Panc1 (cell line): ENCODE data around the gene NUMB. TPM values are rescaled to one million over a fixed set of nuclear protein-coding genes. Genes with fewer than 3 reads are reported as not detected.

Source experiments
- ATAC-seq: fragments of 200-7000 bp; cut with Tn5 transposase; 2 replicates; pipeline ENCODE4 v1.9.1; 2020; ENCODE audit warnings: mild to moderate bottlenecking, moderate library complexity
- BruUV-seq: library from RNA; stranded (reverse); fragments of 400-500 nt; replicated peaks from 2 replicates; lab custom pipeline; 2021; lab: Mats Ljungman, UMichigan
- CTCF ChIA-PET: fragments of 300-600 bp; sonication (Branson Sonifier 250); formaldehyde crosslinking; loops from one replicate; lab custom pipeline; 2022; ENCODE audit warnings: antibody characterized with exemption; lab: Charles Lee
- POLR2A ChIA-PET: fragments of 300-600 bp; sonication (Branson Sonifier 250); formaldehyde crosslinking; loops from one replicate; lab custom pipeline; 2022; ENCODE audit warnings: antibody characterized with exemption; lab: Charles Lee
- DNase-seq: peaks from one replicate; pipeline ENCODE4 v3.0.0-alpha.2; 2010; ENCODE audit warnings: low read depth, low spot score
- H3K27ac ChIP-seq: 2 replicates; pipeline ENCODE4 v1.5.1; 2011; ENCODE audit warnings: mild to moderate bottlenecking, low read length, inconsistent platforms
- H3K27me3 ChIP-seq: fragments of 200-500 bp; sonication (Bioruptor generic); 2 replicates; pipeline ENCODE4 v1.6.0; 2014; ENCODE audit warnings: low read length, inconsistent platforms; ENCODE audit not compliant: control insufficient read depth, insufficient read depth
- H3K36me3 ChIP-seq: fragments of 200-500 bp; sonication (Bioruptor generic); 2 replicates; pipeline ENCODE4 v1.5.1; 2014; ENCODE audit warnings: inconsistent platforms, mild to moderate bottlenecking, low read length, moderate library complexity; ENCODE audit not compliant: control insufficient read depth, insufficient read depth
- H3K4me1 ChIP-seq: 2 replicates; pipeline ENCODE4 v1.5.1; 2011; ENCODE audit warnings: inconsistent platforms, mild to moderate bottlenecking, low read length, moderate library complexity; ENCODE audit not compliant: control insufficient read depth, insufficient read depth
- H3K4me3 ChIP-seq, 2 experiments: 2 replicates each; pipeline ENCODE4 v1.5.1; 2011 to 2012; ENCODE audit warnings: low read depth in 2 of 2, low read length in 2 of 2, mild to moderate bottlenecking in 2 of 2, inconsistent platforms in 1 of 2, moderate library complexity in 1 of 2
- H3K9me3 ChIP-seq: fragments of 200-500 bp; sonication (Bioruptor generic); 2 replicates; pipeline ENCODE4 v1.5.1; 2014; ENCODE audit warnings: low read depth, mild to moderate bottlenecking, inconsistent platforms, low read length, moderate library complexity; ENCODE audit not compliant: control insufficient read depth, insufficient read depth
- POLR2AphosphoS5 ChIP-seq: IDR thresholded peaks from 2 replicates; pipeline ENCODE4 v1.6.1; 2012; ENCODE audit warnings: mild to moderate bottlenecking, low read depth, low read length, moderate library complexity
- SIN3A ChIP-seq: IDR thresholded peaks from 2 replicates; pipeline ENCODE4 v1.6.1; 2012; ENCODE audit warnings: low read depth, mild to moderate bottlenecking, low read length, moderate library complexity, borderline replicate concordance; ENCODE audit not compliant: insufficient read depth
- TCF7L2 ChIP-seq: IDR thresholded peaks from 2 replicates; pipeline ENCODE4 v1.6.1; 2011; ENCODE audit warnings: mild to moderate bottlenecking, low read depth, low read length, inconsistent platforms
- in situ Hi-C: cut with HindIII; loops from 2 replicates; pipeline ENCODE4 v1.10.0; 2016; ENCODE audit warnings: low sequenced_read_pairs, low pct_unique_long_range_greater_than_20kb
- intact Hi-C: fragments of 100-400 bp; cut with micrococcal nuclease; formaldehyde crosslinking; loops from one replicate; pipeline ENCODE4 v1.10.0; 2022; ENCODE audit not compliant: unreplicated experiment
- total RNA-seq: library from RNA; stranded (reverse); gene quantifications from one replicate; pipeline ENCODE4 v1.2.1, GENCODE V29; 2021; ENCODE audit not compliant: unreplicated experiment
- TF ChIP-seq, protein P1 (sequence below): fragments of 450-650 bp; IDR thresholded peaks from 2 replicates; pipeline ENCODE4 v1.5.1; 2017; ENCODE audit warnings: mild to moderate bottlenecking
- TF ChIP-seq, protein P2 (sequence below), 2 experiments: IDR thresholded peaks; 2 replicates each; pipeline ENCODE4 v1.6.1; 2011 to 2012; ENCODE audit warnings: low read depth in 2 of 2, control low read depth in 1 of 2, low read length in 1 of 2, mild to moderate bottlenecking in 1 of 2, moderate library complexity in 1 of 2; ENCODE audit not compliant: insufficient read depth in 1 of 2

Gene NUMB
- total RNA-seq, 1 experiment from 2014 or later = 51.5 TPM

DNA sequence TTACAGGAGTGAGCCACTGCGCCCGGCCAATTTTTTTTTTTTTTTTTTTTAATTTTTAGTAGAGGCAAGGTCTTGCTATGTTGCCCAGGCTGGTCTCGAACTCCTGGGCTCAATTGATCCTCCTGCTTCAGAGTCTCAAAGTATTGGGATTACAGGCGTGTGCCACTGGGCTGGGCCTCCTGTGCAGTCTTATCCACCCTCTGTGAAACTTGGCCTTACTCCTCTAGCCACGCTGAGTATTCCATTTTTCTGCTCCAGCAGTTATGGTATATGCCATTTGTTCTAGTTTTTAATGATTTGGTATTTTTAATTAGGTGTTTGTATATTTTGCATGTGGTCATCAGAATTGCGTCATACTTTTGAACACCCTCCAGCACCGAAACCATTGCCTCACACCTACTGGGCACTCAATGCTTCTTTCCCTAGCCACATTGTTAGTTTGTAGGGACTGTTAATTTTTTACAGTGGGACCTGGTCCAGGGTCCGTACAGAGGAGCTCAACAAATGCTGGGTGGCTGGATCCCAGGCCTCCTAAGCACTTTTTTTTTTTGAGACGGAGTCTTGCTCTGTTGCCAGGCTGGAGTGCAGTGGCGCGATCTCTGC is 43.8 kb upstream of the NUMB start:
- Histone ChIP-seq H3K9me3 (no peaks in the 10 kb centered on the region), H3K4me1 (no peaks in the 10 kb centered on the region), H3K36me3 (no peaks in the 10 kb centered on the region), H3K27me3 (no peaks in the 10 kb centered on the region), H3K27ac (no peak overlapping the region), H3K4me3 (no peak overlapping the region)
- intact Hi-C loops (no loop called here), in situ Hi-C loops (no loop called here)
- no peak for DNase-seq
- BruUV-seq = no TSS peak
- no peak for ATAC-seq
- TF ChIP-seq SIN3A (no peak), TCF7L2 (no peak), POLR2AphosphoS5 (no peak)
- TF ChIP-seq, protein P1, sequence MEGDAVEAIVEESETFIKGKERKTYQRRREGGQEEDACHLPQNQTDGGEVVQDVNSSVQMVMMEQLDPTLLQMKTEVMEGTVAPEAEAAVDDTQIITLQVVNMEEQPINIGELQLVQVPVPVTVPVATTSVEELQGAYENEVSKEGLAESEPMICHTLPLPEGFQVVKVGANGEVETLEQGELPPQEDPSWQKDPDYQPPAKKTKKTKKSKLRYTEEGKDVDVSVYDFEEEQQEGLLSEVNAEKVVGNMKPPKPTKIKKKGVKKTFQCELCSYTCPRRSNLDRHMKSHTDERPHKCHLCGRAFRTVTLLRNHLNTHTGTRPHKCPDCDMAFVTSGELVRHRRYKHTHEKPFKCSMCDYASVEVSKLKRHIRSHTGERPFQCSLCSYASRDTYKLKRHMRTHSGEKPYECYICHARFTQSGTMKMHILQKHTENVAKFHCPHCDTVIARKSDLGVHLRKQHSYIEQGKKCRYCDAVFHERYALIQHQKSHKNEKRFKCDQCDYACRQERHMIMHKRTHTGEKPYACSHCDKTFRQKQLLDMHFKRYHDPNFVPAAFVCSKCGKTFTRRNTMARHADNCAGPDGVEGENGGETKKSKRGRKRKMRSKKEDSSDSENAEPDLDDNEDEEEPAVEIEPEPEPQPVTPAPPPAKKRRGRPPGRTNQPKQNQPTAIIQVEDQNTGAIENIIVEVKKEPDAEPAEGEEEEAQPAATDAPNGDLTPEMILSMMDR = no peak
- TF ChIP-seq, protein P2, sequence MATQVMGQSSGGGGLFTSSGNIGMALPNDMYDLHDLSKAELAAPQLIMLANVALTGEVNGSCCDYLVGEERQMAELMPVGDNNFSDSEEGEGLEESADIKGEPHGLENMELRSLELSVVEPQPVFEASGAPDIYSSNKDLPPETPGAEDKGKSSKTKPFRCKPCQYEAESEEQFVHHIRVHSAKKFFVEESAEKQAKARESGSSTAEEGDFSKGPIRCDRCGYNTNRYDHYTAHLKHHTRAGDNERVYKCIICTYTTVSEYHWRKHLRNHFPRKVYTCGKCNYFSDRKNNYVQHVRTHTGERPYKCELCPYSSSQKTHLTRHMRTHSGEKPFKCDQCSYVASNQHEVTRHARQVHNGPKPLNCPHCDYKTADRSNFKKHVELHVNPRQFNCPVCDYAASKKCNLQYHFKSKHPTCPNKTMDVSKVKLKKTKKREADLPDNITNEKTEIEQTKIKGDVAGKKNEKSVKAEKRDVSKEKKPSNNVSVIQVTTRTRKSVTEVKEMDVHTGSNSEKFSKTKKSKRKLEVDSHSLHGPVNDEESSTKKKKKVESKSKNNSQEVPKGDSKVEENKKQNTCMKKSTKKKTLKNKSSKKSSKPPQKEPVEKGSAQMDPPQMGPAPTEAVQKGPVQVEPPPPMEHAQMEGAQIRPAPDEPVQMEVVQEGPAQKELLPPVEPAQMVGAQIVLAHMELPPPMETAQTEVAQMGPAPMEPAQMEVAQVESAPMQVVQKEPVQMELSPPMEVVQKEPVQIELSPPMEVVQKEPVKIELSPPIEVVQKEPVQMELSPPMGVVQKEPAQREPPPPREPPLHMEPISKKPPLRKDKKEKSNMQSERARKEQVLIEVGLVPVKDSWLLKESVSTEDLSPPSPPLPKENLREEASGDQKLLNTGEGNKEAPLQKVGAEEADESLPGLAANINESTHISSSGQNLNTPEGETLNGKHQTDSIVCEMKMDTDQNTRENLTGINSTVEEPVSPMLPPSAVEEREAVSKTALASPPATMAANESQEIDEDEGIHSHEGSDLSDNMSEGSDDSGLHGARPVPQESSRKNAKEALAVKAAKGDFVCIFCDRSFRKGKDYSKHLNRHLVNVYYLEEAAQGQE (IDR thresholded peaks at IDR 0.05; ENCODE audit: insufficient read depth in 1 of 2, low read depth in 2 of 2, low read length in 1 of 2) = no peak
- ChIA-PET POLR2A (no interaction called here), CTCF (no interaction called here)

DNA sequence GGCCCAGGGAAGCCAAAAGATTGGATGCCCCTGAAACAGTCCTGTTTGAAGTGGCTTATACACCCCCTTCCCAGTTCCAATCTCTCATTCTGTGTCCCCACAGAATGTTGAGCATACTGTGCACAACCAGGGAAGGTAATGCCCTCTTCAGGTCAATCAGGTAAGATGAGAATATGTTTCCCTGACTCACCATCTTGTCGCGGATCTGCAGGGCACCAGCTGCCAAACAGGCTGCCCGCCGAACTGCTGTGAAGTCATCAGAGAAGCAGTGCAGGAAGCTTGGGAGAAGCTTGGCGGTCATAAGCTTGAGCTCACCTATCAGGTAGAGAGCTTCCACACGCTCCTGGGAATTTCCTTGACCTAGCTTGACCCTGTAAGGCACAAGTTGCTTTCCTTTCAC is 42.0 kb upstream of the NUMB start:
- Histone ChIP-seq H3K36me3 (no peaks in the 10 kb centered on the region), H3K4me3 (no peak overlapping the region), H3K4me1 (no peaks in the 10 kb centered on the region), H3K9me3 (no peaks in the 10 kb centered on the region), H3K27ac (no peak overlapping the region), H3K27me3 (no peaks in the 10 kb centered on the region)
- in situ Hi-C loops (no loop called here), intact Hi-C loops (no loop called here)
- BruUV-seq = no TSS peak
- DNase-seq = no peak
- TF ChIP-seq, protein P2 (IDR thresholded peaks at IDR 0.05; ENCODE audit: insufficient read depth in 1 of 2, low read depth in 2 of 2, low read length in 1 of 2) = no peak
- TF ChIP-seq, protein P1 = no peak
- TF ChIP-seq SIN3A (no peak), POLR2AphosphoS5 (no peak), TCF7L2 (no peak)
- ChIA-PET CTCF (interaction anchor here (0.6 to 1.0 kb wide), 2 partner anchors 8 to 30 kb away, joined by 3 read pairs; no protein-coding TSS in a partner anchor), POLR2A (interaction anchor here (0.6 kb wide), 2 partner anchors 233 to 433 kb away, joined by 7 to 10 read pairs; no protein-coding TSS in a partner anchor)
- ATAC-seq = no peak
